HL-60 (cell line): ENCODE measurements around the gene FOXK2.
"Not testable (repeated sequence)": the region's sequence is repeated elsewhere in the genome, so short reads cannot be mapped to it uniquely, and the experiment has no call there.

Source experiments
- POLR2AphosphoS5 ChIP-seq: IDR thresholded peaks from 2 replicates; pipeline ENCODE4 v1.6.1; 2012; ENCODE audit warnings: low read depth
- TF ChIP-seq, protein P1 (sequence below): IDR thresholded peaks from one replicate; pipeline ENCODE4 v1.5.1; 2011; ENCODE audit warnings: low read length, control low read depth, inconsistent platforms; ENCODE audit not compliant: insufficient read depth
- TF ChIP-seq, protein P2 (sequence below): IDR thresholded peaks from 2 replicates; pipeline ENCODE4 v1.6.1; 2012; ENCODE audit warnings: low read depth; ENCODE audit not compliant: insufficient replicate concordance

DNA sequence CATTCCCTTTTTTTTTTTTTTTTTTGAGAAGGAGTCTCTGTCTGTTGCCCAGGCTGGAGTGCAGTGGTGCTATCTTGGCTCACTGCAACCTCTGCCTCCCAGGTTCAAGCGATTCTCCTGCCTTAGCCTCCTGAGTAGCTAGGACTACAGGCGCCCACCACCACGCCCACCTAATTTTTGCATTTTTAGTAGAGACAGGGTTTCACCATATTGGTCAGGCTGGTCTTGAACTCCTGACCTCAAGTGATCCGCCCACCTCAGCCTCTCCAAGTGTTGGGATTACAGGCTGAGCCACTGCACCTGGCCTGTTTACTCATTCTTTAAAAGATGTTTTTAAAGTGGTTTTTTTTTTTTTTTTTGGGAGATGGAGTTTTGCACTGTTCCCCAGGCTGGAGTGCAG lies 44.2 kb downstream of the FOXK2 start:
- TF ChIP-seq POLR2AphosphoS5, result not testable (repeated sequence)
- TF ChIP-seq, protein P1, sequence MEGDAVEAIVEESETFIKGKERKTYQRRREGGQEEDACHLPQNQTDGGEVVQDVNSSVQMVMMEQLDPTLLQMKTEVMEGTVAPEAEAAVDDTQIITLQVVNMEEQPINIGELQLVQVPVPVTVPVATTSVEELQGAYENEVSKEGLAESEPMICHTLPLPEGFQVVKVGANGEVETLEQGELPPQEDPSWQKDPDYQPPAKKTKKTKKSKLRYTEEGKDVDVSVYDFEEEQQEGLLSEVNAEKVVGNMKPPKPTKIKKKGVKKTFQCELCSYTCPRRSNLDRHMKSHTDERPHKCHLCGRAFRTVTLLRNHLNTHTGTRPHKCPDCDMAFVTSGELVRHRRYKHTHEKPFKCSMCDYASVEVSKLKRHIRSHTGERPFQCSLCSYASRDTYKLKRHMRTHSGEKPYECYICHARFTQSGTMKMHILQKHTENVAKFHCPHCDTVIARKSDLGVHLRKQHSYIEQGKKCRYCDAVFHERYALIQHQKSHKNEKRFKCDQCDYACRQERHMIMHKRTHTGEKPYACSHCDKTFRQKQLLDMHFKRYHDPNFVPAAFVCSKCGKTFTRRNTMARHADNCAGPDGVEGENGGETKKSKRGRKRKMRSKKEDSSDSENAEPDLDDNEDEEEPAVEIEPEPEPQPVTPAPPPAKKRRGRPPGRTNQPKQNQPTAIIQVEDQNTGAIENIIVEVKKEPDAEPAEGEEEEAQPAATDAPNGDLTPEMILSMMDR, result not testable (repeated sequence)
- TF ChIP-seq, protein P2, sequence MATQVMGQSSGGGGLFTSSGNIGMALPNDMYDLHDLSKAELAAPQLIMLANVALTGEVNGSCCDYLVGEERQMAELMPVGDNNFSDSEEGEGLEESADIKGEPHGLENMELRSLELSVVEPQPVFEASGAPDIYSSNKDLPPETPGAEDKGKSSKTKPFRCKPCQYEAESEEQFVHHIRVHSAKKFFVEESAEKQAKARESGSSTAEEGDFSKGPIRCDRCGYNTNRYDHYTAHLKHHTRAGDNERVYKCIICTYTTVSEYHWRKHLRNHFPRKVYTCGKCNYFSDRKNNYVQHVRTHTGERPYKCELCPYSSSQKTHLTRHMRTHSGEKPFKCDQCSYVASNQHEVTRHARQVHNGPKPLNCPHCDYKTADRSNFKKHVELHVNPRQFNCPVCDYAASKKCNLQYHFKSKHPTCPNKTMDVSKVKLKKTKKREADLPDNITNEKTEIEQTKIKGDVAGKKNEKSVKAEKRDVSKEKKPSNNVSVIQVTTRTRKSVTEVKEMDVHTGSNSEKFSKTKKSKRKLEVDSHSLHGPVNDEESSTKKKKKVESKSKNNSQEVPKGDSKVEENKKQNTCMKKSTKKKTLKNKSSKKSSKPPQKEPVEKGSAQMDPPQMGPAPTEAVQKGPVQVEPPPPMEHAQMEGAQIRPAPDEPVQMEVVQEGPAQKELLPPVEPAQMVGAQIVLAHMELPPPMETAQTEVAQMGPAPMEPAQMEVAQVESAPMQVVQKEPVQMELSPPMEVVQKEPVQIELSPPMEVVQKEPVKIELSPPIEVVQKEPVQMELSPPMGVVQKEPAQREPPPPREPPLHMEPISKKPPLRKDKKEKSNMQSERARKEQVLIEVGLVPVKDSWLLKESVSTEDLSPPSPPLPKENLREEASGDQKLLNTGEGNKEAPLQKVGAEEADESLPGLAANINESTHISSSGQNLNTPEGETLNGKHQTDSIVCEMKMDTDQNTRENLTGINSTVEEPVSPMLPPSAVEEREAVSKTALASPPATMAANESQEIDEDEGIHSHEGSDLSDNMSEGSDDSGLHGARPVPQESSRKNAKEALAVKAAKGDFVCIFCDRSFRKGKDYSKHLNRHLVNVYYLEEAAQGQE, result not testable (repeated sequence)
